ENCODE results near the gene SKIC2.
"Not testable (repeated sequence)": the region's sequence is repeated elsewhere in the genome, so short reads cannot be mapped to it uniquely, and the experiment has no call there.

The SKIC2 gene

DNA sequence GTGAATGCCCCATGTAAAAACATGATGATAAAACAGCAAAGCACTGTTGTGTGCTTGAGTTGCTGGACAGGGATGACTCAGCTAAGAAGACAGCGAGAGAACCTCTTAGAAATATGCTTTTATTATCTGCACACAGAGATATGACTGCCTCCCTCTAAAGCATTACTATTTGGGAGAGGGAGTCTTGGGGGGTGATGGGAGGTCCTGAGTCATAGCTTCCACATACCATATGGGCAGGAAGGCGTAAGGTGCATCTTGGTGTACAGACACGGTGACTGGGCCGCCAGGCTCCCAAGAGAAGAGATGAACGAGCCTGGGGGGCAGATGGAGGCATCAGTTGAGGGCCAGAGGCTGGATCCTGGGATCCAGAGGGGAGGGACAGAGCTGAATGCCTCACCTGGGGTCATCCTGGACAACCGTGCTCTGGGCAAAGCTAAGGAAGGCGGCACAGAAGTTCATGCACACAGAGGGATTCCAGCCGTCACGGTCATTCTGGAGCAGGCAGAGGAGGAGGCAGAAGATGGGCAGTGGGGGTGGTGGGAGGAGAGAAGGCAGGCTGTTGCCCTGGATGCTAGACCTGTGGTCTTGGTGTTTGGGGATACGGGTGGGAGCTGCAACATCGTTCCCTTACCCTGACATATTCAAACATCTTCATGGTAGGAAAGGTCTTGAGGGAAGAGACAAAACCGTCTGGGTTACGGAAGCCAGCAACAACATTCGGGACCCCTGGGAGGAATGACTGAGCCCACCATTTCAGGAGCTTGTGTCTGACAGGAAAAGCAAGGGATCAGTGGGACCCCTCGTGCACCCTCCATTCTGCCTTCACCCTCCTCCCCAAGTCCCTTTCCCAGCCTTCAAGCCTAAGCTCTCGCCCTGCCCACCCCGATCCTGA lies 11.0 kb downstream of the SKIC2 start:
- no peak for DNase-seq

DNA sequence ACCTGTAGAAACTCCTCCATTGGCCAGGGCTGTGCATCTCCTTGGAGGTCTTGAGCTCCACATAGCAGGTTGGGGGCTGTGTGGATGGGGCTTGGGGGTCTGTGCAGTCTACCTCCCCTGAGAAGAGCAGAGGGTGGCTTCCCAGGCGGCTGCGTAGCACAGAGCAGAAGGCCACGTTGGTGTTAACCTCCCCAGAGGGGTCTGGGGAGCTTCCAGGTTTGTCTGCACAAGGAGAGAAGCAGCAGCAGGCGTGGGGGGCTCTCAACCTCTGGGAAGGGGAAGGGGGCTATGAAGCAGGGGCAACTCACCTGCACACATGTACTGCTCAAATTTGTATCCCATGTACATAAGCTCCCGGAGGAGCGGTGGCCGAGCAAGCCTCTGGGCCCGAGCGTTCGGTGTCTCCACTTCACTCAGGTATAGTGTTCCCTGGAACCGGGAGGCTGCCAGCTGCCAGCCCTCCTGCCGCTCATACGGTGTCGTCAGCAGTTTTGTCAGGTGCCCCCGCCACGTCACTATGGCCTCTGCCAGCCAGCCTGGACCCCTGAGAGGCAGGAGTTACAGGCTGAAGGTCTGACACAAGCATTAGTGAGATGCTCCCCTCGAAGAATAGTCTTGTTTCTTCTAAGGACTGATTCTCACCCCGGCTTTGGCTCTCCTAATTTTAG lies 11.8 kb downstream of the SKIC2 start:
- DNase-seq = no peak

DNA sequence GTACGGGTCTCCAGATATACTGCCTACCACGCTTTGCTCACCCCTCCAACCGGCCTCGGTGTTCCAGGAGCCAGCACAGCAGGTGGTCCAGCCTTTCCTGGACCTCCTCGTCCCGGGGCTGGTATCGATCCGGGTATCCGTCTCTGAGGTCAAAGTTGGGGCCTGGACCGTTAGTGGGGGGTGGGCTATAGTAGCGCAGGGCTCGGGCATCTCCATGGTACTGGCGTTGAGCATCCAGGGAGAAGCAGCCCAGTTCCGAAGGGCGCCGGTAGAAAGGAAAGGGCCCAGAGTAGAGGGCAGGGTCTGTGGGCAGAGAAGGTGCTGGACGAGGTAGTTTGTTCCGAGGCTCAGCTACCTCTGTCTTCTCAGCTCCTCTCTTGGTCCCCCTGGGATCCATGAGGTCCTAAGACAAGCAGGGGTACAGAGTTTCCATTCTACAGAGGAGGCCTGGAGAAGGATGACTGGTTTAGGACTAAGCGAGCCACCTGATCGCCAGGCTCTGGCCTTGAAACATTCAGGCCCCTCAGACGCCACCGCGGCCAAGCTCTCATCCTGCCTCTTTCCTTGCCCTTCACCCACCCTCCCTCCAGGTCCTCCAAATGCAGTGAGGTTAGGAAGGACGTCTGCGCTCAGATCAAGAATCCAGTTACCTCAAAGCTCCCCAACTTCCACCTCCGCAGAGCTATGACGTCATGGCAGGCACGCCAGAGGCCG lies 12.5 kb downstream of the SKIC2 start:
- no peak for DNase-seq

DNA sequence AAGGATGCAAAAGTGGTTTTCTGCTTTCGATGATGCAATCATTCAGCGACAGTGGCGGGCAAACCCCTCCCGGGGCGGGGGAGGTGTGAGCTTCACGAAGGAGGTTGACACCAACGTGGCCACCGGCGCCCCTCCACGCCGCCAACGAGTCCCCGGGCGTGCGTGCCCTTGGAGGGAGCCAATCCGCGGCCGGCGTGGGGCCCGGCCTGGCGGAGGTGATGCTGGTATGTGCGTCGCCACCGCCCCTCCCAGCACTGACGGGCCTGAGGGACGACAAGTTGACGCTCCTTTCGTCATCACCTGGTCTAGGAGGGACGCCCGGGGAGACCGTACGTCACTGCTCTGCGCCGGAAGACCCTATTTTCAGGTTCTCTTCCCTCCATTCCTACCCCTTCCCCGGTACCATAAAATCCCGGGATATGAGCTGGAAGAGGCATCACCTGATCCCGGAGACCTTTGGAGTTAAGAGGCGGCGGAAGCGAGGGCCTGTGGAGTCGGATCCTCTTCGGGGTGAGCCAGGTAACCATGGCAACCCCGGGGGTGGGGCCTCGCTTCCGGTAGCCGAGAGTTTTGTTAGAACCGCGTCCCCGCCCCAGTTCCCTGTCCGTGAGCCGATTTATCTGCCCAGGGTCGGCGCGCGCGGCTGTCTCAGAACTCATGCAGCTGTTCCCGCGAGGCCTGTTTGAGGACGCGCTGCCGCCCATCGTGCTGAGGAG lies 13.2 kb downstream of the SKIC2 start, which contains the start of gene DXO:
Gene DXO, minus strand, starts transcription at position 146 of the 716 bp plus-strand sequence. CDS start 463 bp downstream, outside the sequence.
- peak; percentile 96 to 97 for DNase-seq

DNA sequence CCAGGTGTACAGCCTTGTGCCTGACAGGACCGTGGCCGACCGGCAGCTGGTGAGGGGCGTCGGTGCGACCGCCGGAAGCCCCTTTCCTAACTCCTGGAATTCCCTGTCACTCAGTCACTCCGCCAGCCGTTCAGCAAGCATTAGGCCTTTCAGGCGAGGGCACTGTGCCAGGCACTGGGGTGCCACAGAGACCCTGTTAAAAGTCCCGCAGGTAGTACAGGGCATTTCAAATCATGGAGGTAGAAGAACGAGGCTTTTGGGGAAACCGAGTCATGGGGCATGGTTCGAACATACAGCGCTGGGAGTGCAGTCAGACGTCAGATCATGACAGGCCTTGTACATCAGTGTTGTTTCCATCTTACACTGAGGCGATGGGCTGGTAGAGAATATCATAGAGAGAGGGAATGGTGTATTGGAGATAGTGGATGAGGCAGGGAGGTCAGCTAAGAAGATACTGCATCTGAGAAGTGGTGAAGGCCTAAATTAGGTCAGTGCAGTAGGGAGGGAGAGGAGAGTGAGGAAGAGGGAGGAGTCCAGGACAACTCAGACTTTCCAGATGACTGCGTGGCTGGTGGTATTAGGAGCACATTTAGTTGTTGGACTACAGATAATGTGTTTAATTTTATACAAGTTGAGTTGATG lies 13.9 kb downstream of the SKIC2 start:
- no peak for DNase-seq

DNA sequence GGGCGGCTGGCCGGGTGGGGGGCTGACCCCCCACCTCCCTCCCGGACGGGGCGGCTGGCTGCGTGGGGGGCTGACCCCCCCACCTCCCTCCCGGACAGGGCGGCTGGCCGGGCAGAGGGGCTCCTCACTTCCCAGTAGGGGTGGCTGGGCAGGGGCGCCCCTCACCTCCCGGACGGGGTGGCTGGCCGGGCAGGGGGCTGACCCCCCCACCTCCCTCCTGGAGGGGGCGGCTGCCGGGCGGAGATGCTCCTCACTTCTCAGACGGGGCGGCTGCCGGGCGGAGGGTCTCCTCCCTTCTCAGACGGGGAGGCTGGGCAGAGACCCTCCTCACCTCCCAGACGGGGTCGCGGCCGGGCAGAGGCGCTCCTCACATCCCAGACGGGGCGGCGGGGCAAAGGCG lies 17.1 kb downstream of the SKIC2 start:
- not testable (repeated sequence) for DNase-seq

DNA sequence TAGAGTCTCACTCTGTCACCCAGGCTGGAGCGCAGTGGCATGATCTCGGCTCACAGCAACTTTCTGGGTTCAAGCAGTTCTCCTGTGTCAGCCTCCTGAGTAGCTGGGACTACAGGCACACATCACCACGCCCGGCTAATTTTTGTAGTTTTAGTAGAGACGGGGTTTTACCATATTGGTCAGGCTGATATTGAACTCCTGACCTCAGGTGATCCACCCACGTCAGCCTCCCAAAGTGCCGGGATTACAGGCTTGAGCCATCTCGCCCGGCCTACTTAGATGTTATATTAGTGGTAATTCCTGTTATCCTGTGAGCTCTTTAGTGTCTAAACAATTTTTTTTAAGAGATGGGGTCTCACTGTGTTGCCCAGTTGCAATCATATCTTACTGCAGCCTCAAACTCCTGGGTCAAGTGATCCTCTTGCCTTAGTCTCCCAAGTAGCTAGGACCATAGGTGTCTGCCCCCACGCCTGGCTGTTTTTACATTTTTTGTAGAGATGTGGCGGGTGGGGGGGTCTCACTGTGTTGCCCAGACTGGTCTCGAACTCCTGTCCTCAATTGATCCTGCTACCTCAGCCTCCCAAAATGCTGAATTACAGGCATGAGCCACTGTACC lies 18.9 kb downstream of the SKIC2 start:
- no peak for DNase-seq

DNA sequence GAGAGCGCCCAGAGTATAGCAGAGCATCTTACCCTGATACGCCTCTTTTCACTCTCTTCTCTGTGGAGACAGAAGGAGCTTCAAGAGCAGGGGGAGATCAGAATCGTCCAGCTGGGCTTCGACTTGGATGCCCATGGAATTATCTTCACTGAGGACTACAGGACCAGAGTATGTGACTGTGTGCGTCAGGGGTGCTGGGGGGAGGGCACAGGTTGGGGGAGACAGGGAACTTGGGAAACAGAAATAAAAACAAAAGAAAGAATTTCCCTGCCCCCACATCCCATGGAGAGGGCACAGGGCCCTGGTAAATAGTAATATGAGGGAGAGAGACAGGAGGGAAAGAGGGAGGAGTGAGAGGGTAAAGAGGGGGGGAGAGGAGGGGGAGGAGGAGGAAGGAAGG lies 19.9 kb downstream of the SKIC2 start:
- DNase-seq = no peak

DNA sequence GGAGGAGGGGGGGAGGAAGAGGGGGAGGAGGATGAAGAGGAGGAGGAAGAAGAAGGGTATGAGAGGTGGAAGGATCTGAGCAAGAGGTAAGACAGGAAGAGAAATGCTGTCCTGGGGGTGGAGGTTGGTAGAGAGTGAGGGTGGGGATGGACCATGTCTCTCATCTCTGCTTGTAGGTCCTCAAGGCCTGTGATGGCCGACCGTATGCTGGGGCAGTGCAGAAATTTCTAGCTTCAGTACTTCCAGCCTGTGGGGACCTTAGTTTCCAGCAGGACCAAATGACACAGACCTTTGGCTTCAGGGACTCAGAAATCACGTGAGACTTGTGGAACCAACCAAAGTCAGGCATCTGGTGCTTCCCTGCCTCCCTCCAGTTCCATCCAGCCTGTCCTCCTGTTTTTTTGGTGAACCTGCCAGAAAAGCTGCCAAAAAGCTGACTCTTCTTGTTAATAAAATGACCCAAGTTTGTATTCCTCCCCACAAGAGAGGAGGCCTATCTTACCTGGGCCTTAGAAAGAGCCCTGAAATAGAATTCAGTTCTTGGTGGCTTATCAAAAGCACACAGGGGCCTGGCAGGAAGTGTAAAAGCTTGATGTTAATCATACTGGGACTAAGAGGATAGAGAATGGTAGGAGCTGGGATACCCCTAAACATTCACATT lies 20.4 kb downstream of the SKIC2 start:
- no peak for DNase-seq

DNA sequence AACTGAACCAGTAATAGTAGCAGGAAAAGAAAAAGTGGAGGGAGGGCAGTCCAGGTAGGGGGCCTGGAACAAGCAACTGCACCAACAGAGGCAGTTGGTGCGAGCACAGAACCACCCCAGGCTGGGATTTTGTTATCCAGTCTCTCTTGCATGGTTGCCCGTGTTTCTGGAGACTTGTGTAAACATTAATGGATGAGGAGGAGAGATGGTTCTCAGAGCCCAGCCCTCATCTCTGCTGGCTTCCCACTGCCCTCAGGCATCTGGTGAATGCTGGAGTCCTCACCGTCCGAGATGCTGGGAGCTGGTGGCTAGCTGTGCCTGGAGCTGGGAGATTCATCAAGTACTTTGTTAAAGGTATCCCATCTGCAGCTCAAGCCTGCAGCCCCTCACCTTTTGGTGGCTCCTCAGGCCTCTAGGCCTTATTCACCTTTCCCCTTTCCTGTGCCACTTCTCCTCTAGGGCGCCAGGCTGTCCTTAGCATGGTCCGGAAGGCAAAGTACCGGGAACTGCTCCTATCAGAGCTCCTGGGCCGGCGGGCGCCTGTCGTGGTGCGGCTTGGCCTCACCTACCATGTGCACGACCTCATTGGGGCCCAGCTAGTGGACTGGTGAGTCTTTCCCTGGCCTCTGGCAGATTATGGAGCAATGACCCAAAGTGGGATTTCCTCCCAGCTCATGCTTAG lies 21.4 kb downstream of the SKIC2 start:
- not testable (repeated sequence) for DNase-seq

DNA sequence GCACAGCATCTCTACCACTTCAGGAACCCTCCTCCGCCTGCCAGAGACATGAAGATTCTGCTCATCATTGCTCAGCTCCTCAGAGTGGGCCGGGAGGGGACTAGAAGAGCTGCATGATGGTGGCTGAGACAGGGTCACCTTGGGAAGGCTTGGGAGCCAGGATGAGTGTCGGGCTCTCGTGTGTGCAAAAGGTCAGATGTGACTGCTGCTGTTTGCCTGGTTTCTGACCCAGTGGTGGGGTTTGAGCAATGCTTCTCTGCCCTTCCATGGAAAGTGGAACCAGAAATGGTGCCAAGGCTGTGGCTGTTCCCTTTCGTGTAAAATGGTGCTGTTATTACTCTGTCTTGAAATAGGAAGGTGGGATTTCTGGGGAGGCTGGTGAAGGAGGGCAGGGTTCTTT lies 22.0 kb downstream of the SKIC2 start:
- DNase-seq = not testable (repeated sequence)

DNA sequence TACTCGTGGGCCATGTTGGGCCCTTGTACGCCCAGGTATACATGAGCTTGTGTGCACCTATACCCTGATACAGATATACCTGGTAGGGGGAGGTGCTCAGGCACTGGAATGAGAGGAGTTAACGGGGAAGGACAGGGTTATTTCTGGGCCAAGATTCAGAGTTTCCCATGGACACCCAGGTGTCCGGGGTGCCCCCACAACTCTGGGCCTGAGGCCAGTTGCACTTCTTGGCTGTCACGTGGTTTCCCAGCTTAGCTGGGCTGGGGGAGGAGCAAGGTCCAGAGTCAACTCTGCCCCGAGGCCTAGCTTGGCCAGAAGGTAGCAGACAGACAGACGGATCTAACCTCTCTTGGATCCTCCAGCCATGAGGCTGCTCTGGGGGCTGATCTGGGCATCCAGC lies 22.8 kb downstream of the SKIC2 start, which contains the start of gene C4A:
Gene C4A, plus strand, starts transcription at position 314 of the 400 bp plus-strand sequence. Its CDS starts 51 bp downstream, at position 365.
- DNase-seq = not testable (repeated sequence)

DNA sequence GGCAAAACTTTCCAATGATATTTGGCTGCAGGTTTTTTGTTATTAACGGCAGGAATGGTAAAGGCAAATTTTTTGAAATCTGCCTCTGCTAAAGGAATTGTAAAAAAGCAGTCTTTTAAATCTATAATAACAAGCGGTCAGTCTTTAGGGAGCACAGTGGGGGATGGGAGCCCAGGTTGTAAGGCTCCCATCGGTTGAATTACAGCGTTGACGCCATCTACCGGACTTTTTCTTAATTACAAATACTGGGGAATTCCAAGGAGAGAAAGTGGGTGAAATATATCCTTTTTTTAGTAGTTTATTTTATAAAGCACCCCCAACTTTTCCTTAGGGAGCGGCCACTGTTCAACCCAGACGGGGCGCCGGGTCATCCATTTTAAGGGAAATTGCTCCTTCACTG lies 30.4 kb downstream of the SKIC2 start:
- not testable (repeated sequence) for DNase-seq

DNA sequence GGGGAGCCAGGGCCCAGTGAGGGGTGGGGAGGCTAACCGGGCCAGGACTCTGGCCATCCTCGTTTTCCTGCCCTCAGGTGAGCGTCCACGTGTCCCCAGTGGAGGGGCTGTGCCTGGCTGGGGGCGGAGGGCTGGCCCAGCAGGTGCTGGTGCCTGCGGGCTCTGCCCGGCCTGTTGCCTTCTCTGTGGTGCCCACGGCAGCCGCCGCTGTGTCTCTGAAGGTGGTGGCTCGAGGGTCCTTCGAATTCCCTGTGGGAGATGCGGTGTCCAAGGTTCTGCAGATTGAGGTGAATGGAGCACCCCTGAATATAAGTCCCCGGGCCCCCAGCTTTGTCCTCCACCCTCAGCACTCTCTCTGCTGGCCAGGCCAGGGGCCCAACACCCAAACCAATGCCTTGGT lies 35.4 kb downstream of the SKIC2 start:
- not testable (repeated sequence) for DNase-seq

DNA sequence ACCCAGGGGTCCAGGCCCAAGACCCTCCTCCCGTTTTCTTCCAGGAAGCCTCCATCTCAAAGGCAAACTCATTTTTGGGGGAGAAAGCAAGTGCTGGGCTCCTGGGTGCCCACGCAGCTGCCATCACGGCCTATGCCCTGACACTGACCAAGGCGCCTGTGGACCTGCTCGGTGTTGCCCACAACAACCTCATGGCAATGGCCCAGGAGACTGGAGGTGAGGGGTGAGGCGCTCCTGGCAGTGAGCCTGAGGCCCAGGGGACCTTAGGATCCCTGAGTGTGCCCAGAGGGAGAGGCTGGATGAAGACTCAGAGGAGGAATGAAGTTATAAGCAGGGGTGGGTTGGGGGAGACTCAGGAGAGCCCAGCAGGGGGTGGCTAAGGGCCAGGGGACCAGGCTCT lies 37.4 kb downstream of the SKIC2 start:
- DNase-seq = not testable (repeated sequence)

DNA sequence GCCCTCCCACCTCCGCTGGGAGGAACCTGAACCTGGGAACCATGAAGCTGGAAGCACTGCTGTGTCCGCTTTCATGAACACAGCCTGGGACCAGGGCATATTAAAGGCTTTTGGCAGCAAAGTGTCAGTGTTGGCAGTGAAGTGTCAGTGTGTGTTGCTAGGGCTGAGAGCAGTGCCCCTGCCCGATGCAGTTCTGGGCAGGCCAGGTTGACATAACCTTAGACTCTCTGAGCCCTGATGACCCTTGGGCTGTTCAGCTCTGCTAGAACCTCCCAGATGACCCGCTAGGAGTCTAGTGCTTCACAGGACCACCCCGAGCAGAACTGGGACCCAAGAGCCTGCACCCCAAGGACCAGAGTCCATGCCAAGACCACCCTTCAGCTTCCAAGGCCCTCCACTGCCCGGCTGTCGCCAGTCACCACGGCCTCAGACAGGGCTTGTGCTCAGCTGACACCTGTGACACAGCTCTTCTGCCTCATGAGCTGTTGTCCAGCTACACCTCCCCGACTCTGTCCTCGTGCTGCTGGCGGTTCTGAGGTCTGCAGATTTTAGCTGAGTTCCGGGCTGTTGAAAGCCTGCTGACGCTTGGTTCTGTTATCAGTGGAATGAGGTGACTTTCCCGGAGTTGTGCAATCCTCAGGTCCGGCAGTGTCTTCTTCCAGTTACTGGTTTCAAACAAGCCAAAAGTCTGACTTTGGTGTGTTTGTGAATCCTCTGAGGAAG lies 43.7 kb downstream of the SKIC2 start:
- DNase-seq = not testable (repeated sequence)

DNA sequence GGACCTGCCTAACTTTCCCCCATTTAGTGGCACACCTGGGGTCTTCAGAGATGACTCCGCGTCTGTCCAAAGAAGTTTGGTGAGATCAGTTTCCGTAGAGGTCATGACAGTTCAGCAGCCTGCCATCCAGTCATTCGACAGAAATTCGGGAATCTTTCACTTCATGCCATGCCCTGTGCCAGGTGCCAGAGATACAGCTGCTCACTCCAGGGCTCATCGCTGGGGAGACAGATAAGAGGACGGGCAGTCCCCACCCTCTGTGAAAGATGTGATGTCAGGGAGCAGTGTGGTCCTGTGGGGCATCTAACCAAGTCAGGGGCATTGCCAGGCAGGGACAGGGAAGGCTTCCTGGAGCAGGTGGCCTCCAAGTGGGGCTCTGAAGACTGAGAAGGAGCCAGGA lies 44.3 kb downstream of the SKIC2 start:
- not testable (repeated sequence) for DNase-seq

DNA sequence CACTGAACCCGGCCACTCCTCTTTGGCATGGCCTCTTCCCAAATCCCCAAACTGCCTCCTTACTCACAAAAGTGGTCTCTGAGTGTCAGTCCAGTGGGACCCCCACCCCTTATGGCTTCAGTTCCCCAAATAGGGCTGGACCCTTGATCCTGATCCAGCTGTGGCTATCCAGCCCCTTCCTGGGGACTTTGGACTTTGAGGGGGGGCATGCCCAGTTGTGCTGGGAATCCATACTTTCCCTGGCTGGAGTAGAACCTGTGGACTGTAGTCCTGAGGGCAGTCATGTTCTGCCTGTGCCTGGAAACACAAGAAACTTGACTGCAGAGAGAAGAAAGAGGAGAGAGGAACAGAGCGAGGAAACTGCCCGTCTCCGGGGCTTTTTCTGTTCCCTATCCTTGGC lies 45.4 kb downstream of the SKIC2 start:
- not testable (repeated sequence) for DNase-seq

DNA sequence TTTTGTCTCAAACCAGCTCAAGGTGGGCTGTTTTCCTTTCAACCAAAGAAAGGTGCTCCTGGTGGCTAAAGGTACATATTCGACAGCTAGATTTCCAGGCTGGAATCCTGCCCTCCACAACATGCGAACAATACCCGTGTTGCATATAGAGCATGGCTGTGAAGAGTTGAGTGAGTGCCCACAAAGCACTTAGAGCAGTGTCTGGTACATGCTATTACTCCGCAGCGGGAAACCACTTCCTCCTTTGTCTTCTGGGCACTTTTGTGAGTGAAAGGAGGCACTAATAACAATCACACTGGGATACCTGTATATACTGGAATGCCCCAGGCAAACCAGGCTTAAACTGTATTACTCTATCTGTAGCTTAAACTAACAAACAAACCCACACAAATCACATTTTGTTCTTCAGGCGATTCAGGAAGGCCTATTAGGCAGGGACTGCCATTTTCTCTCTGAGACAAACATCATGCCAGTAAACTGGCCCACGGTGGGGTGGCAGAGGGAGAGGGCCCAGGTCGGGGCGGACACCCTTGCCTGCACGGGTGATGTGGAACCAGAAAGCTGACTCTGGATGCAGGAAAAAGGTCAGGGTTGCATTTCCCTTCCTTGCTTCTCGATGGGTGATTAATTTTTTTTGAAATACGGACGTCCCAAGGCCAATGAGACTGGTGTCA lies 46.0 kb downstream of the SKIC2 start:
- not testable (repeated sequence) for DNase-seq

Measured in NCI-H1930 (cell line).